H9 (cell line): ENCODE data around the gene PTTG1IP. TPM values are rescaled to one million over a fixed set of nuclear protein-coding genes. Genes with fewer than 3 reads are reported as not detected.
"Not testable (repeated sequence)": the region's sequence is repeated elsewhere in the genome, so short reads cannot be mapped to it uniquely, and the experiment has no call there.

Experiments
- DNase-seq: peaks from one replicate; pipeline ENCODE4 v3.0.0-alpha.2; 2017
- H2AFZ ChIP-seq: one replicate; pipeline ENCODE4 v1.6.1; 2013; ENCODE audit warnings: mild to moderate bottlenecking, low read length, control low read depth, moderate library complexity
- H2AK5ac ChIP-seq: 2 replicates; pipeline ENCODE4 v1.6.1; 2013; ENCODE audit warnings: low read length, control low read depth, mixed read lengths; ENCODE audit not compliant: insufficient read length
- H2BK120ac ChIP-seq: one replicate; pipeline ENCODE4 v1.6.1; 2013; ENCODE audit warnings: low read depth, mild to moderate bottlenecking, low read length, control low read depth, inconsistent platforms; ENCODE audit not compliant: poor library complexity, severe bottlenecking
- H2BK12ac ChIP-seq: 2 replicates; pipeline ENCODE4 v1.6.1; 2013; ENCODE audit warnings: low read length, control low read depth, mixed read lengths, low read depth; ENCODE audit not compliant: insufficient read length
- H2BK15ac ChIP-seq: 2 replicates; pipeline ENCODE4 v1.6.1; 2013; ENCODE audit warnings: low read depth, low read length, control low read depth
- H2BK20ac ChIP-seq: one replicate; pipeline ENCODE4 v1.6.1; 2013; ENCODE audit warnings: low read depth, mild to moderate bottlenecking, low read length, control low read depth, inconsistent platforms; ENCODE audit not compliant: poor library complexity, severe bottlenecking
- H2BK5ac ChIP-seq: 2 replicates; pipeline ENCODE4 v1.6.1; 2013; ENCODE audit warnings: low read length, control low read depth, mixed read lengths; ENCODE audit not compliant: insufficient read length
- H3K14ac ChIP-seq: 2 replicates; pipeline ENCODE4 v1.6.1; 2013; ENCODE audit warnings: low read length, control low read depth; ENCODE audit not compliant: insufficient read depth
- H3K18ac ChIP-seq: 2 replicates; pipeline ENCODE4 v1.6.1; 2013; ENCODE audit warnings: low read depth, mild to moderate bottlenecking, mixed read lengths, low read length, control low read depth; ENCODE audit not compliant: insufficient read length
- H3K23ac ChIP-seq: 2 replicates; pipeline ENCODE4 v1.6.1; 2013; ENCODE audit warnings: low read length, control low read depth, mixed read lengths, low read depth; ENCODE audit not compliant: insufficient read length
- H3K23me2 ChIP-seq: 2 replicates; pipeline ENCODE4 v1.6.1; 2013; ENCODE audit warnings: low read depth, mild to moderate bottlenecking, mixed read lengths, low read length, control low read depth; ENCODE audit not compliant: insufficient read length, poor library complexity, severe bottlenecking
- H3K27ac ChIP-seq: 2 replicates; pipeline ENCODE4 v1.5.1; 2013; ENCODE audit warnings: low read length, control low read depth, mixed read lengths, low read depth; ENCODE audit not compliant: insufficient read length
- H3K27me3 ChIP-seq: 2 replicates; pipeline ENCODE4 v1.6.1; 2013; ENCODE audit warnings: low read length, control low read depth, inconsistent platforms; ENCODE audit not compliant: insufficient read depth
- H3K4ac ChIP-seq: 2 replicates; pipeline ENCODE4 v1.6.1; 2013; ENCODE audit warnings: low read depth, mild to moderate bottlenecking, control low read depth, inconsistent platforms, low read length, moderate library complexity
- H3K4me1 ChIP-seq: 2 replicates; pipeline ENCODE4 v1.6.1; 2013; ENCODE audit warnings: low read length, control low read depth, inconsistent platforms; ENCODE audit not compliant: insufficient read depth
- H3K4me2 ChIP-seq: 2 replicates; pipeline ENCODE4 v1.6.1; 2013; ENCODE audit warnings: low read length, control low read depth, mixed read lengths; ENCODE audit not compliant: insufficient read length, insufficient read depth
- H3K56ac ChIP-seq: 2 replicates; pipeline ENCODE4 v1.6.1; 2013; ENCODE audit warnings: low read depth, mild to moderate bottlenecking, mixed read lengths, low read length, control low read depth; ENCODE audit not compliant: insufficient read length
- H3K79me1 ChIP-seq: 2 replicates; pipeline ENCODE4 v1.6.1; 2013; ENCODE audit warnings: low read depth, mild to moderate bottlenecking, moderate library complexity, low read length, control low read depth, inconsistent platforms; ENCODE audit not compliant: insufficient read depth, poor library complexity, severe bottlenecking
- H3K79me2 ChIP-seq: 2 replicates; pipeline ENCODE4 v1.6.1; 2013; ENCODE audit warnings: low read length, control low read depth, inconsistent platforms; ENCODE audit not compliant: insufficient read depth
- H3K9ac ChIP-seq: 2 replicates; pipeline ENCODE4 v1.6.1; 2013; ENCODE audit warnings: low read length, control low read depth, mixed read lengths; ENCODE audit not compliant: insufficient read length; ENCODE audit errors: extremely low read depth
- H3K9me3 ChIP-seq: one replicate; pipeline ENCODE4 v1.6.1; 2013; ENCODE audit warnings: low read depth, low read length, inconsistent platforms; ENCODE audit not compliant: control insufficient read depth
- H3T11ph ChIP-seq: one replicate; pipeline ENCODE4 v1.6.1; 2013; ENCODE audit warnings: mild to moderate bottlenecking, low read length, control low read depth, inconsistent platforms
- H4K20me1 ChIP-seq: one replicate; pipeline ENCODE4 v1.6.1; 2013; ENCODE audit not compliant: control insufficient read depth, insufficient read length, insufficient read depth
- H4K5ac ChIP-seq: 2 replicates; pipeline ENCODE4 v1.6.1; 2013; ENCODE audit warnings: low read depth, mild to moderate bottlenecking, mixed read lengths, low read length, control low read depth; ENCODE audit not compliant: insufficient read length
- H4K8ac ChIP-seq: replicated peaks from 2 replicates; pipeline ENCODE4 v1.6.1; 2013; ENCODE audit warnings: low read length, control low read depth, mixed read lengths, low read depth; ENCODE audit not compliant: insufficient read length
- H4K91ac ChIP-seq: 2 replicates; pipeline ENCODE4 v1.6.1; 2013; ENCODE audit warnings: low read depth, mild to moderate bottlenecking, moderate library complexity, mixed read lengths, low read length, control low read depth; ENCODE audit not compliant: insufficient read length
- H3K27ac Mint-ChIP-seq, 3 experiments: 2 replicates in 2 of 3; 3 replicates in 1 of 3; pipeline ENCODE4 v1.8.0; 2020 to 2021; ENCODE audit warnings: mixed read lengths in 3 of 3, mild to moderate bottlenecking in 1 of 3, moderate library complexity in 1 of 3
- H3K27me3 Mint-ChIP-seq: 2 replicates; pipeline ENCODE4 v1.8.0; 2021; ENCODE audit warnings: low read depth, mild to moderate bottlenecking, moderate library complexity, mixed read lengths
- H3K36me3 Mint-ChIP-seq, 3 experiments: 2 replicates in 2 of 3; 3 replicates in 1 of 3; pipeline ENCODE4 v1.8.0; 2020 to 2021; ENCODE audit warnings: low read depth in 3 of 3, mixed read lengths in 3 of 3; ENCODE audit not compliant: insufficient read depth in 1 of 3
- H3K4me1 Mint-ChIP-seq, 2 experiments: 2 replicates each; pipeline ENCODE4 v1.8.0; 2020; ENCODE audit warnings: mixed read lengths in 2 of 2
- H3K4me3 Mint-ChIP-seq, 2 experiments: 2 replicates in 1 of 2; 3 replicates in 1 of 2; pipeline ENCODE4 v1.8.0; 2020 to 2021; ENCODE audit warnings: mild to moderate bottlenecking in 2 of 2, mixed read lengths in 2 of 2, moderate library complexity in 1 of 2
- H3K9me3 Mint-ChIP-seq, 2 experiments: 2 replicates in 1 of 2; 3 replicates in 1 of 2; pipeline ENCODE4 v1.8.0; 2020; ENCODE audit warnings: mild to moderate bottlenecking in 2 of 2, mixed read lengths in 2 of 2, moderate library complexity in 1 of 2
- WGBS: extraction: QIAGEN DNeasy Blood & Tissue Kit; methylation state at CpG from one replicate; pipeline ENCODE4 v1.1.7; 2013; ENCODE audit warnings: missing lambda C conversion rate, low lambda C conversion rate, mixed read lengths; ENCODE audit not compliant: insufficient read length; ENCODE audit errors: extremely low coverage; 5-methylcytosine and 5-hydroxymethylcytosine counted together
- total RNA-seq: library from RNA; stranded (reverse); gene quantifications from 2 replicates; pipeline ENCODE4 v1.2.1, GENCODE V29; 2021
- TF ChIP-seq, protein P1 (sequence below): fragments of 200-600 bp; sonication (generic); conservative IDR thresholded peaks from 3 replicates; pipeline ENCODE4 v1.8.0; 2021; ENCODE audit warnings: antibody characterized with exemption, mild to moderate bottlenecking

The PTTG1IP gene
- total RNA-seq, 1 experiment from 2014 or later, result 107 TPM

- Mint-ChIP-seq H3K4me3 (no peak overlapping the region), H3K36me3 (no peaks in the 10 kb centered on the region), H3K27ac (no peak overlapping the region), H3K9me3 (peaks cover 0 to 4% of the 10 kb centered on the region in 2 experiments; a peak in 1 of 5 replicates), H3K27me3 (peaks cover 24% of the 10 kb centered on the region), H3K4me1 (no peaks in the 10 kb centered on the region)
- DNase-seq, result no peak
- H3K4ac ChIP-seq, result no peak overlapping the region
- no peaks in the 10 kb centered on the region for H3K9me3 ChIP-seq
- no peak overlapping the region for H2BK5ac ChIP-seq
- H3K79me2 ChIP-seq, result no peaks in the 10 kb centered on the region
- H3K4me1 ChIP-seq, result no peaks in the 10 kb centered on the region
- no peak overlapping the region for H4K91ac ChIP-seq
- H2BK12ac ChIP-seq, result no peak overlapping the region
- no peaks in the 10 kb centered on the region for H3K79me1 ChIP-seq
- no peak overlapping the region for H2AK5ac ChIP-seq
- H4K20me1 ChIP-seq, result no peaks in the 10 kb centered on the region
- H3K23me2 ChIP-seq, result no peaks in the 10 kb centered on the region
- no peak overlapping the region for H3T11ph ChIP-seq
- no peak overlapping the region for H2BK15ac ChIP-seq
- H3K9ac ChIP-seq, result no peak overlapping the region
- H2BK120ac ChIP-seq, result no peak overlapping the region
- no peak overlapping the region for H2BK20ac ChIP-seq
- no peak overlapping the region for H4K5ac ChIP-seq
- H3K27me3 ChIP-seq, result peaks cover 10% of the 10 kb centered on the region; the same call in 1 of the 2 replicates
- no peak overlapping the region; the same call in 1 of the 2 replicates for H3K14ac ChIP-seq
- no peak overlapping the region for H3K18ac ChIP-seq
- H3K23ac ChIP-seq, result no peak overlapping the region
- H3K56ac ChIP-seq, result no peak overlapping the region
- WGBS, result no CpG with 5 or more reads among the region's 7 CpGs
- no peak overlapping the region for H3K4me2 ChIP-seq
- H4K8ac ChIP-seq, result no peak overlapping the region
- no peak overlapping the region for H2AFZ ChIP-seq
- H3K27ac ChIP-seq, result no peak overlapping the region
- TF ChIP-seq, protein P1, sequence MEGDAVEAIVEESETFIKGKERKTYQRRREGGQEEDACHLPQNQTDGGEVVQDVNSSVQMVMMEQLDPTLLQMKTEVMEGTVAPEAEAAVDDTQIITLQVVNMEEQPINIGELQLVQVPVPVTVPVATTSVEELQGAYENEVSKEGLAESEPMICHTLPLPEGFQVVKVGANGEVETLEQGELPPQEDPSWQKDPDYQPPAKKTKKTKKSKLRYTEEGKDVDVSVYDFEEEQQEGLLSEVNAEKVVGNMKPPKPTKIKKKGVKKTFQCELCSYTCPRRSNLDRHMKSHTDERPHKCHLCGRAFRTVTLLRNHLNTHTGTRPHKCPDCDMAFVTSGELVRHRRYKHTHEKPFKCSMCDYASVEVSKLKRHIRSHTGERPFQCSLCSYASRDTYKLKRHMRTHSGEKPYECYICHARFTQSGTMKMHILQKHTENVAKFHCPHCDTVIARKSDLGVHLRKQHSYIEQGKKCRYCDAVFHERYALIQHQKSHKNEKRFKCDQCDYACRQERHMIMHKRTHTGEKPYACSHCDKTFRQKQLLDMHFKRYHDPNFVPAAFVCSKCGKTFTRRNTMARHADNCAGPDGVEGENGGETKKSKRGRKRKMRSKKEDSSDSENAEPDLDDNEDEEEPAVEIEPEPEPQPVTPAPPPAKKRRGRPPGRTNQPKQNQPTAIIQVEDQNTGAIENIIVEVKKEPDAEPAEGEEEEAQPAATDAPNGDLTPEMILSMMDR, result no peak
These were observed 40.1 kb upstream of the PTTG1IP start for GRCh38 chr21:44913425-44914175.

DNA sequence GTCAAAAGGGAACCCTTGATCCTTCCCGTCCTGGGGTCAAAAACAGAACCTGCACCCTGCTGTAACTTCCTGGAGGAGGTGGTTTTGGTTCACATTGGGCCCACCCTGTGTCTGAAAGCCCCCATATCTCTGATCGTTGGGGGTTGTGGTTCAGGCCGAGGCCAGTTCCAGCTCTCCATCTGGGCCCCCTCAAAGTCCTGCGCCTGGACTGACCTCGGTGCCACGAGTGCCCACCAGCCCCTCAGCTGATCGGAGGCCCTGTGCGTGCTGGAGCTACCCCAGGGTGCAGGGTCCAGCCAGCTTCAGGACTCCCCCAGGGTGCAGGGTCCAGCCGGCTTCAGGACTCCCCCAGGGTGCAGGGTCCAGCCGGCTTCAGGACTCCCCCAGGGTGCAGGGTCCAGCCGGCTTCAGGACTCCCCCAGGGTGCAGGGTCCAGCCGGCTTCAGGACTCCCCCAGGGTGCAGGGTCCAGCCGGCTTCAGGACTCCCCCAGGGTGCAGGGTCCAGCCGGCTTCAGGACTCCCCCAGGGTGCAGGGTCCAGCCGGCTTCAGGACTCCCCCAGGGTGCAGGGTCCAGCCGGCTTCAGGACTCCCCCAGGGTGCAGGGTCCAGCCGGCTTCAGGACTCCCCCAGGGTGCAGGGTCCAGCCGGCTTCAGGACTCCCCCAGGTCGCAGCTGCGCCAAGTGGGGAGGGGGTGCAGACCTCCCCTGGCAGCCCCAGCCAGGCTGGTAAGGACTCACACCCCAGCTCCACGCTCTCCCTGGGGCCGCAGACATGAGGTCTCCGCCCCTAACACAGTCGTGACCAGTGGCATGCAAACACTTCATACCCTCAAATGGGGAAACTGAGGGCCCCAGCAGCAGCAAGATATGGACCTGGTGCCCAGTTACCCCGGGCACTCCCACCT, 39.3 kb upstream of the PTTG1IP start:
- not testable (repeated sequence) for H3K27ac Mint-ChIP-seq, H3T11ph ChIP-seq, H3K9ac ChIP-seq, H3K4me1 Mint-ChIP-seq, H4K8ac ChIP-seq, H3K56ac ChIP-seq, H3K4ac ChIP-seq, DNase-seq, H3K9me3 ChIP-seq, H4K91ac ChIP-seq, H3K79me1 ChIP-seq, H3K4me3 Mint-ChIP-seq, H3K27me3 ChIP-seq, H2BK20ac ChIP-seq, H2BK5ac ChIP-seq, H3K18ac ChIP-seq, H3K23me2 ChIP-seq, H2AFZ ChIP-seq, H2BK15ac ChIP-seq, H4K20me1 ChIP-seq, H3K23ac ChIP-seq, H2AK5ac ChIP-seq, H4K5ac ChIP-seq, H3K14ac ChIP-seq, H3K9me3 Mint-ChIP-seq, H3K79me2 ChIP-seq, H3K4me2 ChIP-seq, H2BK120ac ChIP-seq, H2BK12ac ChIP-seq, H3K27ac ChIP-seq, H3K4me1 ChIP-seq, H3K36me3 Mint-ChIP-seq
- no CpG with 5 or more reads among the region's 25 CpGs for WGBS
- peaks cover 16% of the 10 kb centered on the region for H3K27me3 Mint-ChIP-seq
